Glutamatergic neuron (in vitro differentiated cells): ENCODE data around the gene CDK11B. TPM values are rescaled to one million over a fixed set of nuclear protein-coding genes. Genes with fewer than 3 reads are reported as not detected.

Experiments used
- DNase-seq: peaks from one replicate; pipeline ENCODE4 v3.0.0; 2022
- H3K27ac Mint-ChIP-seq: one replicate; pipeline ENCODE4 v1.8.0; 2020; ENCODE audit warnings: mild to moderate bottlenecking, mixed read lengths, inconsistent platforms; ENCODE audit not compliant: unreplicated experiment
- H3K27me3 Mint-ChIP-seq: one replicate; pipeline ENCODE4 v1.8.0; 2020; ENCODE audit warnings: mild to moderate bottlenecking, moderate library complexity, mixed read lengths, inconsistent platforms; ENCODE audit not compliant: unreplicated experiment
- H3K36me3 Mint-ChIP-seq: one replicate; pipeline ENCODE4 v1.8.0; 2020; ENCODE audit warnings: mild to moderate bottlenecking, mixed read lengths, inconsistent platforms; ENCODE audit not compliant: unreplicated experiment
- H3K4me1 Mint-ChIP-seq: one replicate; pipeline ENCODE4 v1.8.0; 2020; ENCODE audit warnings: mild to moderate bottlenecking, low read depth, mixed read lengths, inconsistent platforms; ENCODE audit not compliant: unreplicated experiment
- H3K4me3 Mint-ChIP-seq: one replicate; pipeline ENCODE4 v1.8.0; 2020; ENCODE audit warnings: mild to moderate bottlenecking, mixed read lengths, inconsistent platforms; ENCODE audit not compliant: unreplicated experiment
- H3K9me3 Mint-ChIP-seq: one replicate; pipeline ENCODE4 v1.8.0; 2020; ENCODE audit warnings: mild to moderate bottlenecking, moderate library complexity, mixed read lengths, inconsistent platforms; ENCODE audit not compliant: unreplicated experiment
- CTCF ChIP-seq: fragments of 200-600 bp; sonication (generic); IDR thresholded peaks from one replicate; pipeline ENCODE4 v1.5.0; 2021; ENCODE audit not compliant: partially characterized antibody, unreplicated experiment
- total RNA-seq: library from RNA; stranded (reverse); fragmentation: NEBNext Ultra II Directional; extraction: Animal tissue kit (Norgen Biotek cat#: 25700); gene quantifications from one replicate; pipeline ENCODE4 v1.2.1, GENCODE V29; 2021; ENCODE audit not compliant: unreplicated experiment

The CDK11B gene
- total RNA-seq, 1 donor from 2014 or later: 32.7 TPM

GRCh38 chr1:1599935-1600860 is 58.6 kb downstream of the CDK11B start, which contains the start of gene FNDC10:
FNDC10 (minus strand) TSS chr1:1600135; CDS start chr1:1600015, 120 bp downstream.
- no peak for DNase-seq
- Mint-ChIP-seq H3K36me3 (no peaks in the 10 kb centered on the region), H3K9me3 (no peaks in the 10 kb centered on the region), H3K4me1 (no peaks in the 10 kb centered on the region), H3K4me3 (peak within 1 kb of the TSS; percentile 80), H3K27me3 (peaks cover 6% of the 10 kb centered on the region), H3K27ac (no peak within 1 kb of the TSS)
- no peak for TF ChIP-seq CTCF

- Mint-ChIP-seq H3K4me1 (no peaks in the 10 kb centered on the region), H3K27me3 (peaks cover 6% of the 10 kb centered on the region), H3K9me3 (no peaks in the 10 kb centered on the region), H3K27ac (peak overlapping the region; percentile 33), H3K36me3 (no peaks in the 10 kb centered on the region), H3K4me3 (peak overlapping the region; percentile 80)
- peak; percentile 67 for DNase-seq
- peak; percentile 22 for TF ChIP-seq CTCF
These were observed 59.5 kb downstream of the CDK11B start for GRCh38 chr1:1599030-1599934.

GRCh38 chr1:1598720-1599029 is 60.1 kb downstream of the CDK11B start:
- Mint-ChIP-seq H3K27me3 (peaks cover 6% of the 10 kb centered on the region), H3K4me3 (peak overlapping the region; percentile 80), H3K9me3 (no peaks in the 10 kb centered on the region), H3K36me3 (no peaks in the 10 kb centered on the region), H3K27ac (peak overlapping the region; percentile 33), H3K4me1 (no peaks in the 10 kb centered on the region)
- no peak for DNase-seq
- TF ChIP-seq CTCF: no peak

GRCh38 chr1:1598051-1598719 is 60.6 kb downstream of the CDK11B start:
- peaks cover 6% of the 10 kb centered on the region for H3K27me3 Mint-ChIP-seq
- no peak overlapping the region for H3K4me3 Mint-ChIP-seq
- no peaks in the 10 kb centered on the region for H3K36me3 Mint-ChIP-seq
- no peak for TF ChIP-seq CTCF
- peaks cover 1% of the 10 kb centered on the region for H3K4me1 Mint-ChIP-seq
- H3K9me3 Mint-ChIP-seq: peaks cover 2% of the 10 kb centered on the region
- H3K27ac Mint-ChIP-seq: no peak overlapping the region
- DNase-seq: no peak
